ENCODE data around the gene TSHZ1. TPM values are rescaled to one million over a fixed set of nuclear protein-coding genes. Genes with fewer than 3 reads are reported as not detected.

The TSHZ1 gene
- total RNA-seq, 1 donor from 2014 or later = 24.6 TPM

DNA sequence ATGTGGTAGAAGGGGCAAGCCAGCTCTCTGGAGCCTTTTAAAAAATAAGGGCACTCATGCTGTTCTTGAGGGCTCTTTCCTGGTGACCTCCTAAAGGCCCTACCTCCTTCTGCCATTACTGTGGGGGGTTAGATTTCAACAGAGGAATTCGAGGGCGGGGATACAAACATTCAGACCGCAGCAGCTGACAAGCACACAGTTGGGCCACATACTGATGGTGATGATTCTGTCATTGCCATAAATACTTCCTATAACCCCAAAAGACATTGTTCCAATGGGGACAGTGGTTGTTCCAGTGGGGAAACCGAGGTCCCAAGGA lies 67.0 kb downstream of the TSHZ1 start:
- Histone ChIP-seq H3K9me3 (replicated peaks) (no peaks in the 10 kb centered on the region), H3K4me3 (no peak overlapping the region), H3K27ac (replicated peaks) (no peak overlapping the region), H3K4me1 (peaks cover 48% of the 10 kb centered on the region), H3K36me3 (no peaks in the 10 kb centered on the region), H3K27me3 (ENCODE audit: low read depth) (no peaks in the 10 kb centered on the region)
- TF ChIP-seq, protein P1, sequence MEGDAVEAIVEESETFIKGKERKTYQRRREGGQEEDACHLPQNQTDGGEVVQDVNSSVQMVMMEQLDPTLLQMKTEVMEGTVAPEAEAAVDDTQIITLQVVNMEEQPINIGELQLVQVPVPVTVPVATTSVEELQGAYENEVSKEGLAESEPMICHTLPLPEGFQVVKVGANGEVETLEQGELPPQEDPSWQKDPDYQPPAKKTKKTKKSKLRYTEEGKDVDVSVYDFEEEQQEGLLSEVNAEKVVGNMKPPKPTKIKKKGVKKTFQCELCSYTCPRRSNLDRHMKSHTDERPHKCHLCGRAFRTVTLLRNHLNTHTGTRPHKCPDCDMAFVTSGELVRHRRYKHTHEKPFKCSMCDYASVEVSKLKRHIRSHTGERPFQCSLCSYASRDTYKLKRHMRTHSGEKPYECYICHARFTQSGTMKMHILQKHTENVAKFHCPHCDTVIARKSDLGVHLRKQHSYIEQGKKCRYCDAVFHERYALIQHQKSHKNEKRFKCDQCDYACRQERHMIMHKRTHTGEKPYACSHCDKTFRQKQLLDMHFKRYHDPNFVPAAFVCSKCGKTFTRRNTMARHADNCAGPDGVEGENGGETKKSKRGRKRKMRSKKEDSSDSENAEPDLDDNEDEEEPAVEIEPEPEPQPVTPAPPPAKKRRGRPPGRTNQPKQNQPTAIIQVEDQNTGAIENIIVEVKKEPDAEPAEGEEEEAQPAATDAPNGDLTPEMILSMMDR (IDR thresholded peaks at IDR 0.05; ENCODE audit: borderline replicate concordance) = no peak
- intact Hi-C loops (cut with micrococcal nuclease) = no loop called here
- DNase-seq = no peak

- no peak overlapping the region for H3K27ac ChIP-seq (replicated peaks)
- no peaks in the 10 kb centered on the region for H3K27me3 ChIP-seq (ENCODE audit: low read depth)
- no peak for DNase-seq
- no peaks in the 10 kb centered on the region for H3K9me3 ChIP-seq (replicated peaks)
- intact Hi-C loops (cut with micrococcal nuclease) = no loop called here
- TF ChIP-seq, protein P1 (IDR thresholded peaks at IDR 0.05; ENCODE audit: borderline replicate concordance) = no peak
- peaks cover 44% of the 10 kb centered on the region for H3K4me1 ChIP-seq
- H3K4me3 ChIP-seq = no peak overlapping the region
- H3K36me3 ChIP-seq = no peaks in the 10 kb centered on the region
Measured at GRCh38 chr18:75279381-75279780, 68.8 kb downstream of the TSHZ1 start.

DNA sequence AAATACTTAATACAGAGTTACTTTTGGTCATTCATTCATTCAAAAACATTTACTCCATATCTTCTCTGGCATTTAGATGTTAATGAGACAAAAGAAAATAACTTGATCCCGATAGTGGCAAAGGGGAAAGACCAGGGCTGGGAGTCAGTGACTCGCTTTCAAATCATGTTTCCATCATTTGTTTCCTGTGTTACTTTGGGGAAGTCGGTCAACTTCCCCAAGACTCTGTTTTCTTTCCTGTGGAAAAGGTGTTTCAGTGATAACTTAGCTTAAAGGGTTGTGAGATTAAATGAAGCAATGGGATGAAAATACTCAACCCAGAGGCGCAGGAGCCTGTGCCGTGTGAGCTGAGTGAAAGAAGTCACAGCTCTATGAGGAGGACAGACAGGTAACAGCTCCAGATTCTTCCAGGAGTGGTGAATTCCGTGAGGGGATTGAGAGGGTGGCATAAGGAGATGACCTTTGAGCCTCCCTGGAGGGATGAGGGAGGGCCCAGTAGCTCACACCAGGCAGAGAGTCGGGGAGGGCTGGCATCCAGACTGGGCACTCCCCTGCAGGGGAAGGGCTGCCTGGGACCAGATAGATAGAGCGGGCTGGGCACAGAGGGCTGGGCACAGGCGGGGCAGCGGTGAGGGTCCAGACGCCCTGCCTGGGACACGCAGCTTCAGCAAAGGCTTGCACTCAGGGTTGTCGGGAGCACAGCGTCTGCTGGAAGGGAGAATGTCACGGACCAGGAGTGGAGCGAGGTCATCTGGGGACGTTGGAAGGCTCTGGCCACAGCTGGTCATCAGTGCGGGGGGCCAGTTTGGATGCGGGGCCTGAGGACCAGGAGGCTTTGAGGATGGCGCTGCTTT lies 70.1 kb downstream of the TSHZ1 start:
- TF ChIP-seq, protein P1 (IDR thresholded peaks at IDR 0.05; ENCODE audit: borderline replicate concordance) = no peak
- no peak overlapping the region for H3K4me3 ChIP-seq
- peaks cover 6% of the 10 kb centered on the region for H3K36me3 ChIP-seq
- DNase-seq = no peak
- H3K27me3 ChIP-seq (ENCODE audit: low read depth) = no peaks in the 10 kb centered on the region
- intact Hi-C loops (cut with micrococcal nuclease) = no loop called here
- peak overlapping the region; percentile 21 for H3K27ac ChIP-seq (replicated peaks)
- H3K4me1 ChIP-seq = peaks cover 32% of the 10 kb centered on the region
- H3K9me3 ChIP-seq (replicated peaks) = no peaks in the 10 kb centered on the region

GRCh38 chr18:75282746-75283145 lies 72.1 kb downstream of the TSHZ1 start:
- Histone ChIP-seq H3K27ac (replicated peaks) (no peak overlapping the region), H3K9me3 (replicated peaks) (no peaks in the 10 kb centered on the region), H3K27me3 (ENCODE audit: low read depth) (no peaks in the 10 kb centered on the region), H3K36me3 (peaks cover 26% of the 10 kb centered on the region), H3K4me1 (peaks cover 17% of the 10 kb centered on the region), H3K4me3 (no peak overlapping the region)
- TF ChIP-seq, protein P1 (IDR thresholded peaks at IDR 0.05; ENCODE audit: borderline replicate concordance) = no peak
- intact Hi-C loops (cut with micrococcal nuclease) = no loop called here
- DNase-seq = no peak

DNA sequence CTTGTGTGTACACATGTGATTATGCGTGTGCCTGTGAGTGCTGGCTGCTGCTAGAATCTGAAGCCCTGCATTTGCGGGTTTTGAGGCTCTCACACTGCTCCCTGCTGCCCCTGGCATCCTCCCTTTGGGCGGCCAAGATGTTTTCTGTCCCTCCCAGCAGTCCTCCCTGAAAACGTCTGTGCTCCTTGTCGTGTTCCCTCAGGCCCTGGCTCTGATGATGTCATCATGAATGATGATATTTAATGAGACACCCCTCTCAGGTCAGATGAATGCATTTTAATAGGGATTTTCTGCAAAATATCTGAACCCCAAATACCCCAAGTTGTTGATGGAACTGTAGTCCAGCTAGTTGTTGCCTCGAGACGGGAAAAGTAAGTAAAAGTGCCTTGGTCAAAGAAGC lies 73.1 kb downstream of the TSHZ1 start:
- Histone ChIP-seq H3K27ac (replicated peaks) (no peak overlapping the region), H3K36me3 (peaks cover 36% of the 10 kb centered on the region), H3K27me3 (ENCODE audit: low read depth) (no peaks in the 10 kb centered on the region), H3K4me3 (no peak overlapping the region), H3K4me1 (peaks cover 17% of the 10 kb centered on the region), H3K9me3 (replicated peaks) (no peaks in the 10 kb centered on the region)
- DNase-seq = no peak
- TF ChIP-seq, protein P1 (IDR thresholded peaks at IDR 0.05; ENCODE audit: borderline replicate concordance) = no peak
- intact Hi-C loops (cut with micrococcal nuclease) = no loop called here

Data from left ventricle myocardium inferior (tissue), 1 donor.